ENCODE results near the gene PPIH.
"Not testable (repeated sequence)": the region's sequence is repeated elsewhere in the genome, so short reads cannot be mapped to it uniquely, and the experiment has no call there.

The PPIH gene

DNA sequence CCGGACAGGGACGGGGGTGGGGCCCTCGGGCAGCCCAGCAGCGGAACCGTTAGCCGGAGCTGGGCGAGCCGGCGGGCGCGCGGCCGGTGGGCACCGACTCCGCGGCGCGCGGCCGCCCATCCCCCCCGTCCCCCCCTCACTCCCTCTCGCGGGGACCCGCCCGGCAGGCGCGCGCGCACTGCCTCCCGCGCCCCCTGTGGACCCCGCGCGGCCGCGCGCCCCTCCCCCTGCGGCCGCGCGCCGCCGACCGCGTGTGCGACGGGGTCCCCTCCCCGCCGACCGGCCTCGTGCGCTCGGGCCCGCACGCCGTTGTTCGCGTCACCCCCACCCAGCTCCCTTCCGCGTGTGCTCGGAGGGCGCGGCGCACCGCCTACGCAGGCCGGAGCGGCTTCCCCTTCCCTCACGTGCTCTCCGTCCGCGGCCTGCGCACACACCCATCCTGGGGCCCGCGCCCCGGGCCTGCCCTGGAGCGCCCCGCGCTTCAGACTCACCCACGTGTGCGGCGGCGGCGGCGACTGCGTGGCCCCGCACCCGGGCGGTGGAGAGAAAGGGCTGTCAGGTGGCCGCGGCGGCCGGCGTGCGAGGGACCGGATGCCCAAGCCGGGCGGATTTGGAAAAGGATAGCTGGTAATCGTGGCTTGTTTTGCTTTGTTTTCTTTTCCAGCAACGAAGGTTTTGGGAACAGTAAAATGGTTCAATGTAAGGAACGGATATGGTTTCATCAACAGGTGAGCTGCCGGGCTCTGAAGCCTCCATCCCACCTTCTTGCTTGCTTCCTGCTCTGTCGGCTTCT, 24.7 kb downstream of the PPIH start:
- DNase-seq = peak; percentile 62

DNA sequence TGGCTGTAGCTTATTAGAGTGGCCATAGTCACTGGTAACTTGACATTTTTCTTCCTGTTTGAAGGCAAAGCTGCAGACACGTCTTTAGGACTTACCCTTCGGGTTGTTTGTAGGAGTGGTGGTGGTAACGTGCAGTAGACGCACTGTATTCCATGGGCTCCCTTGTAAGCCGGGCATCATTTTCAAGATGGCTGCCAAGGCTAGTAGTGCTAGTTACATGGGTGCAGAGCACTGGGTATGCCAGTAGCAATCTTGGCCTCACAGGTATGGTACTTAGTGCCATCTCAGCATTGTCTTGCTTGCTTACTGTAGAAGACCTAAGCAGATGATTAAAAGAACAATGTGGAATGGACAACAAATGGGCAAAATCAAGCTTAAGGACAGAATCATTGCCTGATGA, 25.9 kb downstream of the PPIH start:
- DNase-seq = no peak

DNA sequence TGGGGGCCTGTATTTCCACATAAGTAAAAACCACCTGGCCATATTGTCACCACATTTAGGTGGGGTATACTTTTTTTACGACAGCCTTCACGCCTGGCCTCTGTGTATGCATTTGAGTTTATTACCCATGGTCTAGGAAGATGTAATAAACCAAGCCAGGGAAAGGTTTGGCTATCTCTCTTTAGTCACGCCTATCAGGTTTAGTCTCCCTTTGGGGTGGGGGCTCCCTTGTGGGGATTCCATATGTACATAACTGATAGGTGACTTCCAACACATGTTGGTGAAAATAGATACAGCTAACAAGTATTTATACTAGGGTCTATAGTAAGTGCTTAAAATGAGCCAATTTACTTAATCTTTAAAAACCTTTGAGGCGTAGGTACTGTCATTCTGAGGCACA, 28.2 kb downstream of the PPIH start:
- no peak for DNase-seq

DNA sequence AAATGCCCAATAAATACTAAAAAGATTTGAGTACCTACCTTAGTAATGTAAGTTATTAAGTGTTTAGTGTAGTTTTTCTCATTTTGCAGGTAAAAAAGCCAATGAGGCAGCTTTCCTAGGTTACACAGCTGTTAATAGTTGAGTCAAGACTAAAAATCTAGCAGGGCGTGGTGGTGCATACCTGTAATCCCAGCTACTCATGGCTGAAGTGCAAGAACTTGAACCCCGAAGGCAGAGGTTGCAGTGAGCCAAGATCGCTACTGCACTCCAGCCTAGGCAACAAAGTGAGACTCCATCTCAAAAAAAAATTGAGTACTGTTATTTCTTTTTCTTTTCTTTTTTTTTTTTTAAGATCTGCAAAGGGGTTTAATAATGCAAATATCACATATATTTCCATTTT, 31.7 kb downstream of the PPIH start:
- no peak for DNase-seq

DNA sequence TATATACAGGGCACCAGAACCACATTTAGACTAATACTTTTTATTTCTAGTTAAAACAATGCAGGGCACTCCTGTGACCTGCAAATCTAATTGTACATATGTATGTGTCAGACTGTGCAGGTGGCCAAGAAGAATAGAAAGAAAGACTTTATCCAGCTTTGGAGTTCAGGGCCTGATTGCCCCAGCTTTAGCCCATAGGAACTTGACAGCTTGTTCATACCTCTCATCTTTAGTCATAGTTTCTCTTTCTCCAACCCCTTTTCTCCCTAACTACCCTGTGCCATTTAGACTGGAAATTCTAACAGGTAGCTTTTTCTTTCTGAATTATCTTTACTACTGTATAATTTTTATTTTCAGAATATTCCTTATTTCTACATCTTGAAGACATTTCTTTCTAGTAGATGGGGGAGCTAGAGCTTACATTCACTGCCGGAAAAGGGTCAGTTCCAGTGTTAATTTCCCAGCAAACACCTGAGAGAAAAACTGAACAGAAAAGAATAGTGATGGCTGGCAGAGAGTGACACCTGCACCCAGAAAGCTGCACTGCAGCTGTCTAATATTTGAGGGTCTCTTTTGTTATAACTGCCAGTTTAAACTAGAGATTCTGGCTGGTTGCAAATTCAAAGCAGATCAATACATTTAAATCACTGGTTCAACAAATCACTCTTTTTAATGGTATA, 32.4 kb downstream of the PPIH start:
- no peak for DNase-seq

DNA sequence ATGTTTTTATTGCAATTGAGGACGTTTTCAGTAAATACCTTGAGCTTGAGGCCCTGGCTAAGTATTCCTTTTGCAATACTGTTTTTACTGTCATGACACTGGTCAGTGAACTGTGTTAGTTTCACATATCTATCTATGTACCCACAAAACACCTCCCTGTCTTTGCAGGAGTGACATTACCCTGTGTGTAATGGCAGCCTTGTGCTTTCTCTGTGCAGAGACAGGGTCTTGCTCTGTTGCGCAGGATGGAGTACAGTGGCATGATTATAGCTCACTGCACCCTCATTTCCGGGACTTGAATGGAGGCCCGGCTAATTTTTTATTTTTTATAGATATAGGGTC, 32.9 kb downstream of the PPIH start:
- DNase-seq = no peak

DNA sequence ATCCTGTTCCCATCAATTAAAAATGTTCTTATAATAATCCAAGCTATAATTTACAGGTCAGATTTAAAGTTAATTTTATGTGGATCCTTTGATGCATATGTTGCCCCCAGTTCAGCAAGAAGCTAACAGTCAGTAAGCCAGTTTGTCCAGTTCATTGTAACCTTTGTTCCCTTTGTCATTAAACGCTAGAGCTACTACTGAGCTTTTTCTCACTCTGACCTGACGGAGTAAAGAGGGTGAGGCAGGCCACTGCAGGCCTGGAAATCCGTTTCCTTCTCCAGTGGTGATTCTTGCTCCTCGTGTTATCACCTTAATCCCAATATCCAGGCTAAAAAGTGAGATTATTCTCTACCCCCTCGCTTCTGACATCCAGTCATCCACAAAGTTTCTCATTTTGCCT, 34.2 kb downstream of the PPIH start:
- no peak for DNase-seq

DNA sequence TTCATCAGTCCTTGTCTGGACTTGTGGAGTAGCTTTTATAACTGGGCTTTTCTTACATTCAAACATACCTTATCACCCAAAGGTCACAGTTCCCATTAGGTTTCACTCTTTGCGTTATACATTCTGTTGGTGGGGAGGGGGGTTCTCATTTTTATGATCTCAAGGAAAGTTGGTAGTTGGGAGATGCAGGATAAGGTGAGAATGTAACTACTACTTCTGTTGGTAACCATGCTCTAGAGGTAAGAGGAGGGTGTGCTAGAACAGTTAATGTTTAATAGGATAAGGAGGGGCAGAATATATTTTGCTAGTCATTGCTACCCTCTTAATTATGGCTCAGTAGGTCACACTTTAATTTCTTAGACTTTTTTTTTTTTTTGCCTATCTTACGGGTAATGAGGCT, 34.7 kb downstream of the PPIH start:
- no peak for DNase-seq

DNA sequence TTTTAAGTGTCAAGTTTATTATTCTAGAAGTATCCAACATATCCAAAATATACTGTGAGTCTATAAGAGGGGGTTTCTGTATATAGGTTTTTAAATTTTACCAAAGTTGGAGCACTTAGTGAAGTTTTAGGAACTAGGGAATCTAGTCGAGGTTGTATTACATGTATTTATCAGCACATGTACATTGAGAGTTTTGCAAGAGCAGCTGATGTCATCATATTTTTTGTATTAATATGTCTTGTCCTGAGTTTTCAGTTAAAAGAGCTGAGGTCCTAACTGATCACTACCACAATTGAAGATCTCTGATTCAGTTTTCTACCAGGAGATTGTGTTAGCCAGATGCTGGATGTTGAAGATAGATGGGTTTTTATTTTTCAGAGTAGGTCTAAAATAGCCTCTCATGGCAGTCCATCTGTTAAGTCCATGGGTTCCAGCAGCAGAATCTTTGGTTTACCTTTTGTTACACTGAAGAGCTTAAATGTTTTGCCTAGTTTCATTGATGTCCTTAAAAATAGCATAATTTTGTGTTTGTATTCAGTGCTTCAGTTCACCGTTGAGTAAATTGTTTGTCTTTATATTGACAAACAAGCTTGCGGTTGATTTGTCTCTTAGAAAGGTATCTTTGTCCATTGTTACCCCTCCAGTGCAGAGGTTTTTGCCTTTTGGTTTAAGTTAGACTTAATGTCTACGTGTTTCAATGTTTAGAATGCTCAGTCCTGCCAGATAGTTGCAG, 40.0 kb downstream of the PPIH start:
- DNase-seq = no peak

DNA sequence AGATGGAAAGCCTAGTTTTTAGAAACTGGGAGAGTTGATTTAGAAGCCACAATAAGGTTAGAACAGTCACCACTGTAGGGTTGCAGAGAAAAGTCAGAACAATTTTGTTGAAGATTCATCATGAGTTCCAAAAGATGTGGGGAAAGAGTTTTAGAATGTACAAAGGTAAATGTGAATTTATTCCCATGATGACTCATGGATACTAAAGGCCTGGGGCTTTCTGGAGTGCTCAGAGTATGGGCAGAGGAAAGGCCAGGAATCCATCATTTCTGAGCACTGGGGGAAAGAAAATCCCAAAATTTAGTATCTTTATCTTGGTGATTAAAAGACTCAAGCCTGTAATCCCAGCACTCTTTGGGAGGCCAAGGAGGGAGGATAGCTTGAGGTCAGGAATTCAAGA, 41.8 kb downstream of the PPIH start:
- DNase-seq = no peak

DNA sequence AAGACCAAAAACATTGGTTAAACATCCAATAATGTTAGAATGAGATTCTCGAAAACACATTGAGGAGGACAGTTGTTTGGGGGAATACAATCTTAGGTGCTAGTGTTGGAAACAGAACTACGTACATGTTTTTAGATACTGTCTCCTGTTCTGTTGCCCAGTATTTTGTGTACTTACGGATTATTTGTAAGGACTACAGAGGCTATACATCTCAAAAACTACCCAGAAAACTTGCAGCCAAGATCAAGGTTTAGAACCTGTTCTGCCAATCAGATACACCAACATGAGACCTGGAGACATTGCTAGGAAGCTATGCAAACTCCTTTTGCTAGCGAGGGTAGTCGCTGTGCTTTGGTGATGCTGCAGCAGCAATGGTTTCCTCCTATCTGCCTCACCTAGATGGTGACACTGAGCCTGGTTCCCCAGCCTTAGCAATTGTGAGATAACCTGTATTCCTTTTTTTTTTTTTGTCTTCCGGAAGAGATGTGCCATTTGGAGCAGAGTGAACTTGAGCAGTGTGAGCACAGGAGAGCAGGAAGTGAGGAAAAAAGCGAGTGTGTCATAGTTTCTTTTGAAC, 45.8 kb downstream of the PPIH start:
- no peak for DNase-seq

DNA sequence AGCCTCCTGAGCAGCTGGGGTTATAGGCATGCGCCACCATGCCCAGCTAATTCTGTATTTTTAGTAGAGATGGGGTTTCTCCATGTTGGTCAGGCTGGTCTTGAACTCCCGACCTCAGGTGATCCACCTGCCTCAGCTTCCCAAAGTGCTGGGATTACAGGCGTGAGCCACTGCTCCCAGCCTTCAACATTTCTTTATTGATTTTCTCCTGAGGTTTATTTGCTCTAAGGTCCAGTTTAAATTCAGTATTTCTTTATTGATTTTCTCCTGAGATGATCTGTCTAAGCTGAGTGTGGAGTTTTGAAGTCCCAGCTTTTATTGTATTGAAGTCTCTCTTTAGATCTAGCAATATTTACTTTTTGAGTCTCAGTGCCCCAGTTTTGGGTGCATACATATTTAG, 54.6 kb downstream of the PPIH start:
- not testable (repeated sequence) for DNase-seq

DNA sequence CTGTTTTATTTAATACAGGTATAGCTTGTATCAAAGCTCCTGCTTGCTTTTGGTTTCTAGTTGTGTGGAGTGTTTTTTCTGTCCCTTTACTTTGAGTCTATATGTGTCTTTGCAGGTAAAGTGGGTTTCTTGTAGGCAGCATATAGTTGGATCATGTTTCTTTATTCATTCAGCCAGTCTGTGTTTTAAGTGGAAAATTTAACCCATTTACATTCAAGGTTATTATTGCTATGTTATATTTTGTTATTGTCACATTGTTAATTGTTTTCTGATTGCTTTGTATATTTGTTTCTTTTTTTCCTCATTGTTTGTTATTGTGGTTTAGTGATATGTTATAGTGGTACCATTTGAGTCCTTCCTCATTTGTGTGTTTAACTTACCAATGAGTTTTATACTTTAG, 55.1 kb downstream of the PPIH start:
- DNase-seq = no peak

DNA sequence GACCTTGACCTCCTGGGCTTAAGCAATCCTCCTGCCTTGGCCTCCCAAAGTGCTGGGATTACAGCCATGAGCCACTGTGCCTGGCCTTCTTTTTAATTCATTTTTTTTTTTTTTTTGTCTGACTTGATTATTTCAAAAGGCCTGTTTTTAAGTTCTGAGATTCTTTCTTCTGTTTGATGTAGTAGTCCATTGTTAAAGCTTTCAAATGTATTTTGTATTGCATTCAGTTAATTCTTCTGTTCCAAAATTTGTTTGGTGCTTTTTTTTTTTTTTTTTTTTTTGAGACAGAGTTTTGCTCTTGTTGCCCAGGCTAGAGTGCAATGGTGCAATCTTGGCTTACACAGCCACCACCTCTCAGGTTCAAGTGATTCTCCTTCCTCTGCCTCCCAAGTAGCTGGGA, 56.2 kb downstream of the PPIH start:
- not testable (repeated sequence) for DNase-seq

DNA sequence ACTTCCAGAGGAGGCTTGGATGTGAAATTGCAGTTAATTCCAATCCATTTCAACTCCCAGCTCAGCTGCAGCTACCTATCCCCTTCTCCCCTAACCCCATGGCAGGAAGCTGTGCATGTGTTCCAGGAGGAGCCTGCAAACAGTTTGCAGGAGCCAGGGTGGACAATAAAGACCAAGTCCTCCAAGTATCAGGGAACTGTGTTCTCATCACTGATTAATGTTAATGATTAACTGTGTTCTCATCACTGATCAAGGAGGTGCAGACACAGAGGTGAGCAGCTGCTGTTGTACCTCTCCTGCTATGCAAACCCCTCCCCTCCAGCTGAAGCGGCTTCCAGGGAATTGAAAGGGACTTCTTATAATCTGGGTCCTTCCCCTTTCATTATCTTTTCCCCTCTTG, 62.6 kb downstream of the PPIH start:
- no peak for DNase-seq

DNA sequence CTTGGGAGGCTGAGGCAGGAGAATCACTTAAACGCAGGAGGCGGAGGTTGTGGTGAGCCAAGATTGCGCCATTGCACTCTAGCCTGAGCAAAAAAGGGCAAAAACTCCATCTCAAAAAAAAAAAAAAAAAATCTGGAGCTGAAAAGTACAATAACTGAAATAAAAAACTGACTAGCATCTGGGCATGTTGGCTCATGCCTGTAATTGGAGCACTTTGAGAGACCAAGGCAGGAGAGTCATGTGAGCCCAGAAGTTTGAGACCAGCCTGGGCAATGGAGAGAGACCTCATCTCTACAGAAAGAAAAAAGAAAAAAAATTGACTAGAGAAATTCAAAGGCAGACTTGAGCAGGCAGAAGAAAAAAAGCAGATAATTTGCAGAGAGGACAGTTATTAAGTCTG, 63.7 kb downstream of the PPIH start:
- no peak for DNase-seq

DNA sequence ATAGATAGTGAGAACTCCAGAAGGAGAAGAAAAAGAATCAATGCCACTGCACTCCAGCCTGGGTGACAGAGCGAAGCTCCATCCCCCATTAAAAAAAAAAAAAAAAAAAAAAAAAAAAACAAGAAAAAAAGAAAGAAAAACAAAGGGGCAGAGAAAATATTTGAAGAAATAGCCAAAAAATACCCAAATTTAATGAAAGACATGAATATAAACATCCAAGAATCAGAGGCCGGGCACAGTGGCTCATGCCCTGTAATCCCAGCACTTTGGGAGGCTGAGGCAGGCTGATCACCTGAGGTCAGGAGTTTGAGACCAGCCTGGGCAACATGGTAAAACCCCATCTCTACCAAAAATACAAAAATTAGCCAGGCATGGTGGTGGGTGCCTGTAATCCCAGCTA, 64.2 kb downstream of the PPIH start:
- DNase-seq = not testable (repeated sequence)

DNA sequence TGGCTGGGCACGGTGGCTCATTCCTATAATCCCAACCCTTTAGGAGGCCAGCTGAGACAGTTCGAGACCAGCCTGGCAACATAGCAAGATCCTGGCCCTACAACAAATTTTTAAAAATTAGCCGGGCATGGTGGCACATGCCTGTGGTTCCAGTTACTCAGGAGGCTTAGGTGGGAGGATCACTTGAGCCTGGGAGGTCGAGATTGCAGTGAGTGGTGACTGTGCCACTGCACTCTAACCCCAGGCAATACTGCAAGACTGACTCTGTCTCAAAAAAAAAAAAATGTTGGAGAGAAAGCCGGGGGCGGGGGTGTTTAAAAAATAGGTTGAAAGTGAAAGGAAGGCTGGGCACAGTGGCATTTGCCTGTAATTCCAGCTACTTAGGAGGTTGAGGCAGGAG, 65.3 kb downstream of the PPIH start:
- DNase-seq = no peak

DNA sequence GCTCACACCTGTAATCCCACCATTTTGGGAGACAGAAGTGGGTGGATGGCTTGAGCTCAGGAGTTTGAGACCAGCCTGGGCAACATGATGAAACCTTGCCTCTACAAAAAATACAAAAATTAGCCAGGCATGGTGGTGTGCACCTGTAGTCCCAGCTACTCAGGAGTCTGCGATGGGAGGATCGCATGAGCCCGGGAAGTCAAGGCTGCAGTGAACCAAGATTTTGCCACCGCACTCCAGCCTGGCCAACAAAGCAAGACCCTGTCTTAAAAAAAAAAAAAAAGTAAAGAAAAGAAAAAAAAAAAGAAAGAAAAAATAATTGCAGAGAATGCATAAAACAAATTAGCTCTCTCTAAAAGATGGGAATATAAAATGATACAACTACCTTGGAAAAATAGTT, 67.6 kb downstream of the PPIH start:
- not testable (repeated sequence) for DNase-seq

Measured in stimulated activated CD4-positive, alpha-beta T cell treated with anti-CD3 and anti-CD28 coated beads, Interleukin-12 subunit alpha, Interleukin-12 subunit beta, amount 100 ng/mL, for 4 hours (primary cell).